DOHH2 (cell line): Measurements from ENCODE around the gene SUCLG1.
"Not testable (repeated sequence)": the region's sequence is repeated elsewhere in the genome, so short reads cannot be mapped to it uniquely, and the experiment has no call there.

Experiments used
- CTCF ChIP-seq: fragments of 200-600 bp; sonication (generic); IDR thresholded peaks from one replicate; pipeline ENCODE4 v1.5.1; 2014; ENCODE audit warnings: antibody characterized with exemption, mild to moderate bottlenecking, low read depth, low read length; ENCODE audit not compliant: poor library complexity, severe bottlenecking
- EZH2phosphoT487 ChIP-seq: fragments of 200-600 bp; sonication (generic); IDR thresholded peaks from 2 replicates; pipeline ENCODE4 v1.6.1; 2017; ENCODE audit warnings: borderline replicate concordance, mild to moderate bottlenecking, antibody characterized with exemption, low read length, moderate library complexity, mixed read lengths

GRCh38 chr2:84399839-84400238, 59.2 kb downstream of the SUCLG1 start:
- not testable (repeated sequence) for TF ChIP-seq CTCF, EZH2phosphoT487
